Measurements from ENCODE around the gene LZTR1. TPM values are rescaled to one million over a fixed set of nuclear protein-coding genes. Genes with fewer than 3 reads are reported as not detected.

LZTR1 gene
- total RNA-seq, 4 donors from 2014 or later = 18.2 to 73.7 (median 56.1) TPM

DNA sequence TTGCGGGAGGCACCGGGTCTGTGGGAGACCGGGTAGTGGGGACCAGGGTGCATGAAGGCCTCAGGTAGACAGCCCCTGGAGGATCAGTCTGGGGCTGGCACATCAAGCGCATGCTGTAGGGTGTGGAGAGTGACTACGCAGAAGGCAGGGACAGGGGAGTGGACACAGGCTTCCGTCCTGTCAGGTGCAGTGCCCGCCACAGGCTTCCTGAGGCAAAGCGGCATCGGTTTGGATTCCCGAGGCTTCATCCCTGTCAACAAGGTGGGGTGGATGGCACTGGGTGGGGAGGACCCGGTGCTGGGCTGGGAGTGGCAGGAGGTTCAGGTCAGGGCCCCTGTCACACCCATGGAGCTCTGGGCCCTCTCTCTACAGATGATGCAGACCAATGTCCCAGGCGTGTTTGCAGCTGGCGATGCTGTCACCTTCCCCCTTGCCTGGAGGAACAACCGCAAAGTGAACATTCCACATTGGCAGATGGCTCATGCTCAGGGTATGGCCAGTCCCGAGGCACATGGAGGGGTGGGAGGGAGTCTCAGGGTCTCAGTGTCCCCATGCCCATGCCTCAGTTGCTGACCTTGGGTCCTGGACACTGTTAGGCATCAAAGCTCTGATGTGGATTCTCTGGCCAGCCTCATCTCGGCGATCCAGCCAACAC is 4.5 kb upstream of the LZTR1 start:
- H3K4me3 ChIP-seq = no peak overlapping the region
- peaks cover 0 to 8% of the 10 kb centered on the region in 2 donors for H3K4me1 ChIP-seq
- intact Hi-C loops (cut with DNase I; ENCODE audit: low total_unique reads) = no loop called here
- TF ChIP-seq POLR2A (IDR thresholded peaks at IDR 0.05) (no peak), CTCF (IDR thresholded peaks at IDR 0.05) (no peak)
- H3K27ac ChIP-seq = no peak overlapping the region
- H3K36me3 ChIP-seq = no peaks in the 10 kb centered on the region
- no peaks in the 10 kb centered on the region for H3K9me3 ChIP-seq
- H3K27me3 ChIP-seq = no peaks in the 10 kb centered on the region
- no peak for DNase-seq

DNA sequence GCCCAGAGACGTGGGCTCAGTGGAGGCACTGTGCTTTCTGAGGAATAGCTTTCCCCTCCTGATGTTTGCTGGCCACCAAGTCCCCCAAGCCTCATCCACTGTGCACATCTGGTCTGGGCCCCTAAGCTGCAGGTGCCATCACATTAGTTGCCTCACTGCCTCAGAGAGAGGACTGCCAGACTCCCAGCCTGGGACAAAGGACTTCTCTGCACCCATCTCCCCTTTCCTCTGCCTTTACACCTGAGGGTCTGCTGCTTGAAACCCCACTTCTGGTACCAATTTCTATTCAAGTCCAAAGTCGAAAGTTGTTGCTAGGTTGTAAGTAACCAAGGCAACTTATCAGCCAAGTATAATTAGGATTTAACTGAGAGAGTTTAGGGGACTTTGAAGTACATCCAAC is 3.7 kb upstream of the LZTR1 start:
- TF ChIP-seq POLR2A (IDR thresholded peaks at IDR 0.05) = no peak
- TF ChIP-seq CTCF (IDR thresholded peaks at IDR 0.05) = no peak
- H3K4me3 ChIP-seq = no peak overlapping the region
- DNase-seq = no peak
- intact Hi-C loops (cut with DNase I; ENCODE audit: low total_unique reads) = no loop called here
- no peaks in the 10 kb centered on the region for H3K36me3 ChIP-seq
- no peaks in the 10 kb centered on the region for H3K27me3 ChIP-seq
- no peaks in the 10 kb centered on the region for H3K9me3 ChIP-seq
- no peak overlapping the region for H3K27ac ChIP-seq
- peaks cover 0 to 15% of the 10 kb centered on the region in 2 donors for H3K4me1 ChIP-seq

DNA sequence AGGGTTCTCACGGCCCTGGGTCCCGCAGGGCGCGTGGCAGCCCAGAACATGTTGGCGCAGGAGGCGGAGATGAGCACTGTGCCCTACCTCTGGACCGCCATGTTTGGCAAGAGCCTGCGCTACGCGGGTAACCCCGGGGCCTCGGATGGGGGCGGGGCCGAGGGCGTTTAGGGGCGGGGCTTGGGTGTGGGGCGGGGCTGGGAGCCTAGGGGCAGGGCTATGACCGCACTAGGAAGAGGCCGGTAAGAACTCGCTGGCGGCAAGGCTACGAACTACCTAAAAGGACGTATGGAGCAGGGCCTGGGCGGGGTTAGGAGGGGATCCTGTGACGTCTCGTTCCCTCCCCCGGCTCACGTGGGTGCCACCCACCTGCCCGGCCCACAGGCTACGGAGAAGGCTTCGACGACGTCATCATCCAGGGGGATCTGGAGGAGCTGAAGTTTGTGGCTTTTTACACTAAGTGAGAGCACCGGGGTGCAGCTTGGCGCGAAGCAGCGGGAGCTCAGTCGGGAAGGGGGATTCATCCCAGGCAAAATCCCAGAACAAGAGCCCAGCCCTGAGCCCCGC is 2.8 kb upstream of the LZTR1 start:
- intact Hi-C loops (cut with DNase I; ENCODE audit: low total_unique reads) = no loop called here
- Histone ChIP-seq H3K4me3 (peak overlapping the region in 1 of 2 donors; percentile 18), H3K27ac (no peak overlapping the region), H3K27me3 (no peaks in the 10 kb centered on the region), H3K4me1 (peaks cover 0 to 19% of the 10 kb centered on the region in 2 donors), H3K36me3 (no peaks in the 10 kb centered on the region), H3K9me3 (no peaks in the 10 kb centered on the region)
- TF ChIP-seq POLR2A (IDR thresholded peaks at IDR 0.05) = no peak
- TF ChIP-seq CTCF (IDR thresholded peaks at IDR 0.05) = no peak
- peak; percentile 59 to 63 for DNase-seq

GRCh38 chr22:20979940-20980453 is 2.1 kb upstream of the LZTR1 start:
- no peak overlapping the region for H3K27ac ChIP-seq
- peaks cover 0 to 19% of the 10 kb centered on the region in 2 donors for H3K4me1 ChIP-seq
- H3K9me3 ChIP-seq = no peaks in the 10 kb centered on the region
- peak overlapping the region in 1 of 2 donors; percentile 18 for H3K4me3 ChIP-seq
- TF ChIP-seq POLR2A (IDR thresholded peaks at IDR 0.05) (no peak), CTCF (IDR thresholded peaks at IDR 0.05) (no peak)
- no peaks in the 10 kb centered on the region for H3K36me3 ChIP-seq
- no peak for DNase-seq
- no peaks in the 10 kb centered on the region for H3K27me3 ChIP-seq
- intact Hi-C loops (cut with DNase I; ENCODE audit: low total_unique reads) = no loop called here

DNA sequence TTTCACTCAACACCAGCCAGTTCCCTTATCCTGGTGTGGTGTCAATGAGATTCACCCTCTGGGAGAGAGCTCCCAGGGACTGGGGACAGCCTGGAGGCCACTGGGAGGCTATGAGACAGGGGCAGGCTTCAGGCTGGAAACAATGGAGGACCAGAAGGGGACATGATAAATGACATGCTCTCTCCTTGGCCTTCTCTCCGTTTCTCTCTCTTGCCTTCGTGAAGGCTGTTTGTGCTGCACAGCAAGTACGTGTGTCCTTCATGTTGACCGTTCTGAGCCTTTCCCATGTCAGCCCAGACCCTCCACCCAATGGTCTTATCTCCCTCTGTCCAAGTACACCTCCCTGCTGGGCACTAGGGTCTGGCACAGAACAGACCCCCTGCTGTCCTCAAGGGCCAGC is 1.6 kb upstream of the LZTR1 start:
- no peaks in the 10 kb centered on the region for H3K36me3 ChIP-seq
- intact Hi-C loops (cut with DNase I; ENCODE audit: low total_unique reads) = no loop called here
- H3K27me3 ChIP-seq = no peaks in the 10 kb centered on the region
- no peaks in the 10 kb centered on the region for H3K9me3 ChIP-seq
- H3K4me3 ChIP-seq = no peak overlapping the region
- no peak overlapping the region for H3K27ac ChIP-seq
- DNase-seq = no peak
- TF ChIP-seq POLR2A (IDR thresholded peaks at IDR 0.05) = no peak
- TF ChIP-seq CTCF (IDR thresholded peaks at IDR 0.05) = no peak
- peaks cover 0 to 19% of the 10 kb centered on the region in 2 donors for H3K4me1 ChIP-seq

Measured in uterus (tissue), 4 donors.